H1 (cell line): ENCODE results near the gene ZNG1A.

Experiments used
- POLR2A ChIP-seq, 2 experiments: IDR thresholded peaks; 1 replicate in 1 of 2; 2 replicates in 1 of 2; pipeline ENCODE4 v1.6.1; 2011; ENCODE audit warnings: low read depth in 2 of 2, low read length in 2 of 2, mild to moderate bottlenecking in 2 of 2; ENCODE audit errors: control extremely low read depth in 1 of 2
- SRF ChIP-seq: IDR thresholded peaks from 2 replicates; pipeline ENCODE4 v1.6.1; 2011; ENCODE audit warnings: mild to moderate bottlenecking, low read depth, low read length, moderate library complexity
- TF ChIP-seq, protein P1 (sequence below), 3 experiments: IDR thresholded peaks; 1 replicate in 2 of 3; 2 replicates in 1 of 3; pipeline versions ENCODE4 v1.5.1 to v1.6.1; 2011; ENCODE audit warnings: low read length in 3 of 3, mild to moderate bottlenecking in 3 of 3, inconsistent platforms in 2 of 3, low read depth in 1 of 3, moderate library complexity in 1 of 3; ENCODE audit not compliant: insufficient read depth in 1 of 3; ENCODE audit errors: control extremely low read depth in 1 of 3

DNA sequence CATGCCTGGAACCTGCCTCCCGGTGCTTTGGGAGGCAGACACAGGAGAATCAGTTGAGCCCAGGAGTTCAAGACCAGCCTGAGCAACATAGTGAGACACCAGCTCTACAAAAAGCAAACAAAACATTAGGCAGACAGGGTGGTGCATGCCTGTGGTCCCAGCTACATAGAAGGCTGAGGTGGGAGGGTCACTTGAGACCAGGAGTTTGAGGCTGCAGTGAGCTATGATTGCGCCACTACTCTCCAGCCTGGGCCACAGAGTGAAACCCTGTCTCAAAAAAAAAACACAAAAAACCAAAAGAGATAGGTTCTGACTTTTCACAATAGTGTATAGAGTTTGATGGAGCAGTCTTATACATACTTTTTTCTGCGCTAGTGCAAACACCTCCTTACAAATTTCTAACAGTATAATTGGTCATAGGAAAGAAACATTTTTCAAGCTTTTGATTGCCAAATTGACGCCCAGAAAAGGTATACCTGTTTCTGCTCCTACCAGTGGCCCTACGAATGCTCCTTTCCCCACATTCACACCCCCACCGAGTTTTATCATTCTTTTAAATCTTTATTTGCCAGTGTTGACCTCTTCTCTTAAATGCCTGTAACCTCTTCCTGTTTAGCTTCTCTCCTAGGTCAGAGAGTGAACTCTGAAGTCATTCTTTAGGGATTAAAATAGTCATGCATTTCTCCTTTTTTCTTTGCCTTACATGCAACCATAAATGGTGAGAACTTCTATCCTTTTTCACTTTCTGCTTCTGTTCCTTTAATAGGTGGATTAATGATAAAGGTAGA is 43.3 kb upstream of the ZNG1A start:
- TF ChIP-seq POLR2A (IDR thresholded peaks at IDR 0.05; ENCODE audit: control extremely low read depth in 1 of 2, low read depth in 2 of 2, low read length in 2 of 2) (no peak), SRF (no peak)
- TF ChIP-seq, protein P1, sequence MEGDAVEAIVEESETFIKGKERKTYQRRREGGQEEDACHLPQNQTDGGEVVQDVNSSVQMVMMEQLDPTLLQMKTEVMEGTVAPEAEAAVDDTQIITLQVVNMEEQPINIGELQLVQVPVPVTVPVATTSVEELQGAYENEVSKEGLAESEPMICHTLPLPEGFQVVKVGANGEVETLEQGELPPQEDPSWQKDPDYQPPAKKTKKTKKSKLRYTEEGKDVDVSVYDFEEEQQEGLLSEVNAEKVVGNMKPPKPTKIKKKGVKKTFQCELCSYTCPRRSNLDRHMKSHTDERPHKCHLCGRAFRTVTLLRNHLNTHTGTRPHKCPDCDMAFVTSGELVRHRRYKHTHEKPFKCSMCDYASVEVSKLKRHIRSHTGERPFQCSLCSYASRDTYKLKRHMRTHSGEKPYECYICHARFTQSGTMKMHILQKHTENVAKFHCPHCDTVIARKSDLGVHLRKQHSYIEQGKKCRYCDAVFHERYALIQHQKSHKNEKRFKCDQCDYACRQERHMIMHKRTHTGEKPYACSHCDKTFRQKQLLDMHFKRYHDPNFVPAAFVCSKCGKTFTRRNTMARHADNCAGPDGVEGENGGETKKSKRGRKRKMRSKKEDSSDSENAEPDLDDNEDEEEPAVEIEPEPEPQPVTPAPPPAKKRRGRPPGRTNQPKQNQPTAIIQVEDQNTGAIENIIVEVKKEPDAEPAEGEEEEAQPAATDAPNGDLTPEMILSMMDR (IDR thresholded peaks at IDR 0.05; ENCODE audit: control extremely low read depth in 1 of 3, insufficient read depth in 1 of 3, low read depth in 1 of 3, low read length in 3 of 3) = no peak
